ES-I3 (cell line): ENCODE data around the gene IFI27.
A peak's percentile ranks its signal among the peaks of the same experiment; 100 is the strongest.
"Not testable (repeated sequence)": the region's sequence is repeated elsewhere in the genome, so short reads cannot be mapped to it uniquely, and the experiment has no call there.

ENCODE experiments used
- H3K36me3 ChIP-seq: 2 replicates; pipeline ENCODE4 v1.6.1; 2013; ENCODE audit warnings: mild to moderate bottlenecking, low read length, control low read depth, moderate library complexity; ENCODE audit not compliant: insufficient read depth
- H3K4me1 ChIP-seq: 2 replicates; pipeline ENCODE4 v1.6.1; 2013; ENCODE audit warnings: mild to moderate bottlenecking, control low read depth, low read length; ENCODE audit not compliant: insufficient read depth
- H3K9ac ChIP-seq: 2 replicates; pipeline ENCODE4 v1.6.1; 2013; ENCODE audit warnings: low read depth, mild to moderate bottlenecking, low read length, moderate library complexity
- H3K9me3 ChIP-seq: 2 replicates; pipeline ENCODE4 v1.6.1; 2013; ENCODE audit warnings: mild to moderate bottlenecking, low read length, moderate library complexity; ENCODE audit not compliant: control insufficient read depth, insufficient read depth

Gene IFI27

GRCh38 chr14:94110552-94111181 lies at the start of gene IFI27:
TSS of gene IFI27 (plus strand) at chr14:94110736.
- Histone ChIP-seq H3K9me3 (no peaks in the 10 kb centered on the region), H3K9ac (no peak within 1 kb of the TSS), H3K4me1 (peaks cover 13% of the 10 kb centered on the region; the same call in 1 of the 2 replicates), H3K36me3 (no peaks in the 10 kb centered on the region)

- Histone ChIP-seq H3K9ac (no peak overlapping the region), H3K9me3 (no peaks in the 10 kb centered on the region), H3K4me1 (peaks cover 18% of the 10 kb centered on the region), H3K36me3 (peaks cover 36% of the 10 kb centered on the region)
Observed at GRCh38 chr14:94062344-94062940, 48.1 kb upstream of the IFI27 start.

- peaks cover 10% of the 10 kb centered on the region for H3K36me3 ChIP-seq
- H3K9ac ChIP-seq = no peak overlapping the region
- H3K9me3 ChIP-seq = no peaks in the 10 kb centered on the region; the same call in 1 of the 2 replicates
- peaks cover 18% of the 10 kb centered on the region for H3K4me1 ChIP-seq
Observed at GRCh38 chr14:94066089-94066676, 44.4 kb upstream of the IFI27 start.

DNA sequence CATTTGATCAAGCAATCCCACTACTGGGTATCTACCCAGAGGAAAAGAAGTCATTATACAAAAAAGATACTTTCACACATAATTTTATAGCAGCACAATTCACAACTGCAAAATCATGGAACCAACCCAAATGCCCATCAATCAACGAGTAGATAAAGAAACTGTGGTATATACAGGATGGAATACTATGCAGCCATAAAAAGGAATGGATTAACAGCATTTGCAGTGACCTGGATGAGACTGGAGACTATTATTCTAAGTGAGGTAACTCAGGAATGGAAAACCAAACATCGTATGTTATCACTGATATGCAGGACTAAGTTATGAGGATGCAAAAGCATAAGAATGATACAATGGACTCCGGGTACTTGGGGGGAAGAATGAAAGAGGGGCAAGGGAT lies 38.5 kb upstream of the IFI27 start:
- peaks cover 12% of the 10 kb centered on the region; the same call in 1 of the 2 replicates for H3K9me3 ChIP-seq
- H3K9ac ChIP-seq, H3K4me1 ChIP-seq, H3K36me3 ChIP-seq: not testable (repeated sequence)

- H3K4me1 ChIP-seq = peaks cover 8% of the 10 kb centered on the region
- H3K9ac ChIP-seq = no peak overlapping the region
- H3K9me3 ChIP-seq = peaks cover 12% of the 10 kb centered on the region; the same call in 1 of the 2 replicates
- peaks cover 20% of the 10 kb centered on the region for H3K36me3 ChIP-seq
Observed at GRCh38 chr14:94074534-94074933, 36.0 kb upstream of the IFI27 start.

GRCh38 chr14:94075008-94075407 lies 35.5 kb upstream of the IFI27 start:
- Histone ChIP-seq H3K9ac (no peak overlapping the region), H3K36me3 (peaks cover 20% of the 10 kb centered on the region), H3K9me3 (peaks cover 12% of the 10 kb centered on the region; the same call in 1 of the 2 replicates), H3K4me1 (peaks cover 12% of the 10 kb centered on the region)

GRCh38 chr14:94077111-94077821 lies 33.3 kb upstream of the IFI27 start:
- no peak overlapping the region for H3K9ac ChIP-seq
- H3K4me1 ChIP-seq = peaks cover 12% of the 10 kb centered on the region
- H3K9me3 ChIP-seq = peaks cover 12% of the 10 kb centered on the region; the same call in 1 of the 2 replicates
- peaks cover 20% of the 10 kb centered on the region for H3K36me3 ChIP-seq

DNA sequence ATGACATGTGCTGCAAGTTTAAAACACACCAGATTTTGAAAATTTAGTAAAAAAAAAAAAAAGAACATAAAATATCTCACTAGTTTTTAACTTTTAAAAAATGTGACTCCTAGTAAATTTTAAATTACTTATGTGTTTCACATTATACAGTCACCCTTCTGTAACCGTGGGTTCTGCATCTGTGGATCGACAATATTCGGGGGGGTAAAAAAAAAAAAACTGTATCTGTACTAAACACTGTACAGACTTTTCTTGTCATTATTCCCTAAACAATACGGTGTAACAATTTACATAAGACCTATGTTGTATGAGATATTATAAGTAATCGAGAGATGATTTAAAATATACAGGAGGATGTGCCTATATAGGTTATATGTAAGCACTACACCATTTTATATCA lies 32.7 kb upstream of the IFI27 start:
- H3K4me1 ChIP-seq = peaks cover 12% of the 10 kb centered on the region
- H3K9me3 ChIP-seq = peaks cover 12% of the 10 kb centered on the region; the same call in 1 of the 2 replicates
- H3K9ac ChIP-seq = no peak overlapping the region
- H3K36me3 ChIP-seq = peaks cover 20% of the 10 kb centered on the region

- Histone ChIP-seq H3K9ac (peak overlapping the region; percentile 81), H3K4me1 (peaks cover 12% of the 10 kb centered on the region), H3K36me3 (peaks cover 18% of the 10 kb centered on the region), H3K9me3 (peaks cover 8% of the 10 kb centered on the region; the same call in 1 of the 2 replicates)
Observed at GRCh38 chr14:94079891-94080620, 30.5 kb upstream of the IFI27 start.

GRCh38 chr14:94080621-94081385 lies 29.7 kb upstream of the IFI27 start, which contains the start of the genes DDX24 and IFI27L1:
TSS of gene DDX24 (minus strand) at chr14:94081202. CDS start at chr14:94079742, 1,460 bp downstream.
TSS of gene IFI27L1 (plus strand) at chr14:94081310. CDS start at chr14:94096938, 15,628 bp downstream.
- Histone ChIP-seq H3K9ac (peak within 1 kb of the TSS; percentile 81), H3K4me1 (peaks cover 12% of the 10 kb centered on the region), H3K9me3 (peaks cover 3% of the 10 kb centered on the region; the same call in 1 of the 2 replicates)

DNA sequence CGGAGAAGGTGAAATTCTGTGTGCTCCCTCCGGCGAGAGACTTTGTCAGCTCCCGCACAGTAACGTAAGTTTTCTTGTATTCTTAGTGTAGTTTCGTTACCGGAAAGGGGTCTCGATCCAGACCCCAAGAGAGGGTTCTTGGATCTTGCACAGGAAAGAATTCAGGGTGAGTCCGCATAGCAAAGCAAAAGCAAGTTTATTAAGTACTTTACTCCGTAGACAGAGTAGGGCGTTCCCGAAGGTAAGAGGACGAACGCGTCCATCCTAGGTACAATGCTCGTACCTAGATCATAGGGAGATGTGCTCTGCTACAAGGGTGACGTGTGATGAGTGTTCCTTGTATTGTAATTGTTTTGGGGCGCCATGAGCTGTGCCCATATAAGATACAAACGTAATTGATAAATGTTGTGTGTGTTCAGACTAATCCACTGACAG lies 29.1 kb upstream of the IFI27 start:
- Histone ChIP-seq H3K4me1 (peaks cover 12% of the 10 kb centered on the region), H3K36me3 (peaks cover 18% of the 10 kb centered on the region), H3K9me3 (no peaks in the 10 kb centered on the region; the same call in 1 of the 2 replicates), H3K9ac (peak overlapping the region; percentile 81)

More at GRCh38 chr14:94080621-94081385, 29.7 kb upstream of the IFI27 start, which contains the start of the genes DDX24 and IFI27L1:
- H3K36me3 ChIP-seq = peaks cover 18% of the 10 kb centered on the region

DNA sequence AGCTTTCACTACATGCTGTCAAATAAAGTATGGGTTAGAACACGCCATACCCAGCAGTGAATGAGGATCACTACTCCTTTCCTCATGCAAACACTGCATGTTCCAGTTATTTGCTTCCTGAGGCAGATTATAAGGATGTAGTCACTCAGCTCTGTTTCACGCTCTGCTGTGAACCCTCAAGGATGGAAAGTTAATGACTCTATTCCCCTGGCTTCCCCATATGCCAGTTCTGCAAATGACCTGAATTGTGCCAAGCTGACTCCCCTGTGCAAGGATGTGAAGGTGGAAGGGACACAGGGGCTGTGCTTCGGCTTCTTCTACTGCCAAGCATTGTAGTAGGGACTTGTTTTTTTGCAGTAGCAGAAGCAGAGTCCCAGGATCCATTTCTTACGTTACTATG lies 22.6 kb upstream of the IFI27 start:
- Histone ChIP-seq H3K36me3 (no peaks in the 10 kb centered on the region), H3K9me3 (no peaks in the 10 kb centered on the region; the same call in 1 of the 2 replicates), H3K4me1 (no peaks in the 10 kb centered on the region), H3K9ac (no peak overlapping the region)

DNA sequence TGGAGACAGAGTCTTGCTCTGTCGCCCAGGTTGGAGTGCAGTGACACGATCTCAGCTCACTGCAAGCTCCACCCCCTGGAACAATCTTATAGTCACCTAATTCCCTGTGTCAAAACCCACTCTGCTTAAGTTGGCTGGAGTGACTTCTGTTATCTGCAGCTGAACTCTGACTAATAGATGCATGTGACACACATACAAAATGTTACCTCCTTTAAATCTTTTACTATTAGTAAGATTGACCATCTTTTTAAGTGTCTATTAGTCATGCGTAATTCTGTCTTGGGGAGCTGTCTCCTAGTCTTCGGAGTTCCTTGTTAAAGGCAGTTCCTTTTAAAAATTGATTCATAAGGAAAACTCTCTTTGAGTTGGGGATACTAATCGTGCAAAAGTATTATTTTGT lies 22.0 kb upstream of the IFI27 start:
- no peak overlapping the region for H3K9ac ChIP-seq
- H3K9me3 ChIP-seq = no peaks in the 10 kb centered on the region; the same call in 1 of the 2 replicates
- H3K4me1 ChIP-seq = no peaks in the 10 kb centered on the region
- no peaks in the 10 kb centered on the region for H3K36me3 ChIP-seq
